SK-N-SH treated with all-trans-retinoic acid at 6 μM for 48 hours (cell line): ENCODE measurements around the gene ENO4.

ENCODE experiments used
- ATAC-seq: fragments of 200-7000 bp; cut with Tn5 transposase; 3 replicates; pipeline ENCODE4 v1.9.1; 2020; ENCODE audit warnings: mild to moderate bottlenecking, moderate library complexity
- ARNTL ChIP-seq: fragments of 450-650 bp; formaldehyde crosslinking; IDR thresholded peaks from 2 replicates; pipeline ENCODE4 v1.5.0; 2020; ENCODE audit warnings: low read depth, mild to moderate bottlenecking, moderate library complexity, borderline replicate concordance
- BACH2 ChIP-seq: fragments of 250-450 bp; sonication (Bioruptor Pico); IDR thresholded peaks from 2 replicates; pipeline ENCODE4 v1.9.0; 2021; ENCODE audit warnings: mild to moderate bottlenecking, borderline replicate concordance
- CSDC2 ChIP-seq: fragments of 250-450 bp; sonication (Bioruptor Pico); IDR thresholded peaks from 2 replicates; pipeline ENCODE4 v1.5.0; 2020; ENCODE audit warnings: mild to moderate bottlenecking, moderate library complexity
- GLIS3 ChIP-seq: fragments of 250-450 bp; sonication (Bioruptor Pico); IDR thresholded peaks from 2 replicates; pipeline ENCODE4 v1.5.0; 2020; ENCODE audit warnings: mild to moderate bottlenecking, moderate library complexity
- ISL1 ChIP-seq: fragments of 250-450 bp; sonication (Bioruptor Pico); IDR thresholded peaks from 2 replicates; pipeline ENCODE4 v2.1.2; 2022; ENCODE audit warnings: mild to moderate bottlenecking, moderate library complexity
- PPARA ChIP-seq: fragments of 250-450 bp; sonication (Bioruptor Pico); IDR thresholded peaks from 2 replicates; pipeline ENCODE4 v1.5.0; 2020; ENCODE audit warnings: mild to moderate bottlenecking, borderline replicate concordance
- RARB ChIP-seq: fragments of 250-450 bp; sonication (Bioruptor Pico); IDR thresholded peaks from 2 replicates; pipeline ENCODE4 v1.8.0; 2021; ENCODE audit warnings: mild to moderate bottlenecking, moderate library complexity
- SNAI2 ChIP-seq: fragments of 250-450 bp; sonication (Bioruptor Pico); IDR thresholded peaks from 2 replicates; pipeline ENCODE4 v1.5.0; 2020; ENCODE audit warnings: mild to moderate bottlenecking, moderate library complexity
- TCF4 ChIP-seq: fragments of 250-450 bp; sonication (Bioruptor Pico); IDR thresholded peaks from 2 replicates; pipeline ENCODE4 v1.8.0; 2021; ENCODE audit warnings: mild to moderate bottlenecking, moderate library complexity, borderline replicate concordance
- TOX ChIP-seq: fragments of 250-450 bp; sonication (Bioruptor Pico); IDR thresholded peaks from 2 replicates; pipeline ENCODE4 v1.8.0; 2021; ENCODE audit warnings: mild to moderate bottlenecking, moderate library complexity, borderline replicate concordance
- ZC3H10 ChIP-seq: fragments of 250-450 bp; sonication (Bioruptor Pico); IDR thresholded peaks from 2 replicates; pipeline ENCODE4 v1.5.1; 2021; ENCODE audit warnings: mild to moderate bottlenecking, moderate library complexity
- ZFP3 ChIP-seq: fragments of 250-450 bp; sonication (Bioruptor Pico); IDR thresholded peaks from 2 replicates; pipeline ENCODE4 v1.5.0; 2020; ENCODE audit warnings: mild to moderate bottlenecking, moderate library complexity
- ZFP30 ChIP-seq: fragments of 450-650 bp; formaldehyde crosslinking; IDR thresholded peaks from 2 replicates; pipeline ENCODE4 v1.5.0; 2022; ENCODE audit warnings: mild to moderate bottlenecking, moderate library complexity
- ZNF565 ChIP-seq: fragments of 450-650 bp; formaldehyde crosslinking; conservative IDR thresholded peaks from 2 replicates; pipeline ENCODE4 v1.5.0; 2020; ENCODE audit warnings: low read depth, mild to moderate bottlenecking, moderate library complexity
- ZNF70 ChIP-seq: fragments of 450-650 bp; formaldehyde crosslinking; IDR thresholded peaks from 2 replicates; pipeline ENCODE4 v1.5.0; 2020; ENCODE audit warnings: mild to moderate bottlenecking, moderate library complexity
- ZNF8 ChIP-seq: fragments of 450-650 bp; formaldehyde crosslinking; IDR thresholded peaks from 2 replicates; pipeline ENCODE4 v1.5.0; 2020; ENCODE audit warnings: mild to moderate bottlenecking, moderate library complexity
- TF ChIP-seq, protein P1 (sequence below): fragments of 250-450 bp; sonication (Bioruptor Pico); IDR thresholded peaks from 2 replicates; pipeline ENCODE4 v1.8.0; 2021; ENCODE audit warnings: low read depth, mild to moderate bottlenecking, moderate library complexity, borderline replicate concordance
- TF ChIP-seq, protein P2 (sequence below): fragments of 250-450 bp; sonication (Bioruptor Pico); IDR thresholded peaks from 2 replicates; pipeline ENCODE4 v1.5.1; 2021; ENCODE audit warnings: mild to moderate bottlenecking, moderate library complexity
- TF ChIP-seq, protein P3 (sequence below): fragments of 250-450 bp; sonication (Bioruptor Pico); IDR thresholded peaks from 2 replicates; pipeline ENCODE4 v1.5.0; 2020; ENCODE audit warnings: mild to moderate bottlenecking, moderate library complexity

Gene ENO4

DNA sequence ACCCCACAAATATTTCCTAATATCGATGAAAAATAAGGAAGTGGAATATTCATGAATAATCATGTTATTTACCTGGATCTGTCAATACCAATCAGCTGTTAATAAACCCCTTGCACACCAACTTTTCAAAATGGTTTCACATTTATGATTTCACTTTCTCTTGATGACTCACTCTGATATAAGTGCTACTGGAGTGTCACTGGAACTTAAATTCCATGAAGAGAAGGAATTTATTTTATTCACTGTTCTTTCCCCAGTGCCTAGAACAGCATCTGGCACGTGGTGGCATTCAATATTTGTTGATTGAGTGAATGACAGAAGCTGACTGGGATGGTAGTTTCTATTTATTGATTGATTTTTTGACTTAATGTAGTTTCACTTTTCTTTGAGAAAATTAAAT is 3.5 kb upstream of the ENO4 start:
- TF ChIP-seq ZC3H10 (CRISPR knock-in tag): no peak
- TF ChIP-seq, protein P1, sequence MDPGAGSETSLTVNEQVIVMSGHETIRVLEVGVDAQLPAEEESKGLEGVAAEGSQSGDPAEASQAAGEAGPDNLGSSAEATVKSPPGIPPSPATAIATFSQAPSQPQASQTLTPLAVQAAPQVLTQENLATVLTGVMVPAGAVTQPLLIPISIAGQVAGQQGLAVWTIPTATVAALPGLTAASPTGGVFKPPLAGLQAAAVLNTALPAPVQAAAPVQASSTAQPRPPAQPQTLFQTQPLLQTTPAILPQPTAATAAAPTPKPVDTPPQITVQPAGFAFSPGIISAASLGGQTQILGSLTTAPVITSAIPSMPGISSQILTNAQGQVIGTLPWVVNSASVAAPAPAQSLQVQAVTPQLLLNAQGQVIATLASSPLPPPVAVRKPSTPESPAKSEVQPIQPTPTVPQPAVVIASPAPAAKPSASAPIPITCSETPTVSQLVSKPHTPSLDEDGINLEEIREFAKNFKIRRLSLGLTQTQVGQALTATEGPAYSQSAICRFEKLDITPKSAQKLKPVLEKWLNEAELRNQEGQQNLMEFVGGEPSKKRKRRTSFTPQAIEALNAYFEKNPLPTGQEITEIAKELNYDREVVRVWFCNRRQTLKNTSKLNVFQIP: no peak
- TF ChIP-seq ARNTL: no peak
- no peak for TF ChIP-seq RARB (CRISPR knock-in tag)
- TF ChIP-seq ZNF565 (CRISPR knock-in tag): no peak
- TF ChIP-seq TCF4: no peak
- TF ChIP-seq SNAI2 (CRISPR knock-in tag): no peak
- TF ChIP-seq, protein P2, sequence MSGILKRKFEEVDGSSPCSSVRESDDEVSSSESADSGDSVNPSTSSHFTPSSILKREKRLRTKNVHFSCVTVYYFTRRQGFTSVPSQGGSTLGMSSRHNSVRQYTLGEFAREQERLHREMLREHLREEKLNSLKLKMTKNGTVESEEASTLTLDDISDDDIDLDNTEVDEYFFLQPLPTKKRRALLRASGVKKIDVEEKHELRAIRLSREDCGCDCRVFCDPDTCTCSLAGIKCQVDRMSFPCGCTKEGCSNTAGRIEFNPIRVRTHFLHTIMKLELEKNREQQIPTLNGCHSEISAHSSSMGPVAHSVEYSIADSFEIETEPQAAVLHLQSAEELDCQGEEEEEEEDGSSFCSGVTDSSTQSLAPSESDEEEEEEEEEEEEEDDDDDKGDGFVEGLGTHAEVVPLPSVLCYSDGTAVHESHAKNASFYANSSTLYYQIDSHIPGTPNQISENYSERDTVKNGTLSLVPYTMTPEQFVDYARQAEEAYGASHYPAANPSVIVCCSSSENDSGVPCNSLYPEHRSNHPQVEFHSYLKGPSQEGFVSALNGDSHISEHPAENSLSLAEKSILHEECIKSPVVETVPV: no peak
- no peak for TF ChIP-seq BACH2
- TF ChIP-seq CSDC2 (CRISPR knock-in tag): no peak
- ATAC-seq: no peak

DNA sequence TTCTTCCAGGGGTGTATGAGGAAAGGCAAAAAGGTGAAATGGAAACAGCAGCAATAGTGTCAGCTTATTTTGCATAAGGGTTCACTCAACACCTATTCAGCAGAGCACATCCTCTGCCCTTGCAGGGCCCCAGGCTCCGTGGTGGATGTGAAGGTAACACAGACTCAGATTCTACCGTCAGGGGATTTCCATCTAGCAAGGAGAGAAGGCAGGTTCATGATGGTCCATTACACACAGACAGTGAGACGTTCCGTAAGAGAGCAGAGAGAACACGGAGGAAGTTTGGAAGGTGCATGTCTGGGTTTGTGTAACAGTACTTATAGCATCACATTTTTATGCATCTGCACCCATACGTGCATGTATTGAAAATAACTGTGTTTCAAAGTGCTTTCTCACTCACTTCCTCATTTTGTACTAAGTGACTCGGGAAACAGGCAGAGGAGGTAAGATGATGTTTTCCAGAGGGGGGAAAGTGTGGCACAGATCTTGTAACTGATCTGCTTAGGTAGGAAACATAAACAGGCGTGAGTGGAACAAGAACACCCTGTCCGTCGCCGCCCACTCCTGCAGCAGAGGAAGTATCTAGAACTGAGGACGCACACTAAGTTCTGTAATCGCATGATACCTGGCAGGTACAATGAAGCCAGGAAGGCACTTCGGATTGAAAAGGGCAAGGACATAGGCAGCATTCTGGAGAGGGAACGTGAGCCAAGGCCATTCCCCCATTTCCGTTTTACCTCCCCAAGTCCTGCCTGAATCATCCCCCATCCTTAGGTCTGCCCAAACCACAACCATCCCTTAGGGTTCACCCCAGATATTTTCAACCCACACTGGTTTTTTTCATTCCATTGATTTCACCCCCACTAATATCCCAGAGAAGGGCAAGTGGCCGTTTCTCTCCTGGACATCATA is 1.0 kb upstream of the ENO4 start:
- TF ChIP-seq ZNF8 (CRISPR knock-in tag) (no peak), TCF4 (no peak), ZFP30 (CRISPR knock-in tag) (no peak), ZNF565 (CRISPR knock-in tag) (no peak), CSDC2 (CRISPR knock-in tag) (no peak), GLIS3 (CRISPR knock-in tag) (no peak), RARB (CRISPR knock-in tag) (no peak), ZNF70 (CRISPR knock-in tag) (no peak), SNAI2 (CRISPR knock-in tag) (no peak), ARNTL (no peak), BACH2 (no peak), TOX (CRISPR knock-in tag) (no peak), ISL1 (CRISPR knock-in tag) (no peak), ZFP3 (CRISPR knock-in tag) (no peak), ZC3H10 (CRISPR knock-in tag) (no peak)
- TF ChIP-seq, protein P3, sequence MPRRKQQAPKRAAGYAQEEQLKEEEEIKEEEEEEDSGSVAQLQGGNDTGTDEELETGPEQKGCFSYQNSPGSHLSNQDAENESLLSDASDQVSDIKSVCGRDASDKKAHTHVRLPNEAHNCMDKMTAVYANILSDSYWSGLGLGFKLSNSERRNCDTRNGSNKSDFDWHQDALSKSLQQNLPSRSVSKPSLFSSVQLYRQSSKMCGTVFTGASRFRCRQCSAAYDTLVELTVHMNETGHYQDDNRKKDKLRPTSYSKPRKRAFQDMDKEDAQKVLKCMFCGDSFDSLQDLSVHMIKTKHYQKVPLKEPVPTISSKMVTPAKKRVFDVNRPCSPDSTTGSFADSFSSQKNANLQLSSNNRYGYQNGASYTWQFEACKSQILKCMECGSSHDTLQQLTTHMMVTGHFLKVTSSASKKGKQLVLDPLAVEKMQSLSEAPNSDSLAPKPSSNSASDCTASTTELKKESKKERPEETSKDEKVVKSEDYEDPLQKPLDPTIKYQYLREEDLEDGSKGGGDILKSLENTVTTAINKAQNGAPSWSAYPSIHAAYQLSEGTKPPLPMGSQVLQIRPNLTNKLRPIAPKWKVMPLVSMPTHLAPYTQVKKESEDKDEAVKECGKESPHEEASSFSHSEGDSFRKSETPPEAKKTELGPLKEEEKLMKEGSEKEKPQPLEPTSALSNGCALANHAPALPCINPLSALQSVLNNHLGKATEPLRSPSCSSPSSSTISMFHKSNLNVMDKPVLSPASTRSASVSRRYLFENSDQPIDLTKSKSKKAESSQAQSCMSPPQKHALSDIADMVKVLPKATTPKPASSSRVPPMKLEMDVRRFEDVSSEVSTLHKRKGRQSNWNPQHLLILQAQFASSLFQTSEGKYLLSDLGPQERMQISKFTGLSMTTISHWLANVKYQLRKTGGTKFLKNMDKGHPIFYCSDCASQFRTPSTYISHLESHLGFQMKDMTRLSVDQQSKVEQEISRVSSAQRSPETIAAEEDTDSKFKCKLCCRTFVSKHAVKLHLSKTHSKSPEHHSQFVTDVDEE (CRISPR knock-in tag): no peak
- TF ChIP-seq, protein P2: no peak
- TF ChIP-seq, protein P1: no peak
- TF ChIP-seq, all 23 proteins: peak for 0
- ATAC-seq: no peak

DNA sequence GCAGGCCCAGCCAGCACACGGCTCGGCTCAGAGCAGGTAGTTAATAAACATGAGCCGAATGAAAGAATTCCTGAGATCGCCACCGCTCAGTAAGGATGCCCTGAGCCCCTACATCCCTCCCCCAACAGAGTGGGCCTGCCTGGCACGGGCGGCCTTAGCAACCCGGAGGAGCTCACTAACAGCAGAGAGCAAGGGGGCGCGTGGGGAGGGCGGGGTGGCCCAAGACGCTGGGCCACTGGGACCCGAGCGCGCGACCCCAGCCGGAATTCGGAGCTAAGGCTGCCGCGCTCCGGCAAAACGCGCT is 403 bp upstream of the ENO4 start:
- ATAC-seq: peak; percentile 53
- no peak for TF ChIP-seq ZNF565 (CRISPR knock-in tag)
- no peak for TF ChIP-seq TOX (CRISPR knock-in tag)
- TF ChIP-seq ZNF70 (CRISPR knock-in tag): no peak
- TF ChIP-seq, protein P3 (CRISPR knock-in tag): no peak
- TF ChIP-seq BACH2: no peak
- no peak for TF ChIP-seq PPARA (CRISPR knock-in tag)
- no peak for TF ChIP-seq RARB (CRISPR knock-in tag)
- TF ChIP-seq, protein P2: no peak
- TF ChIP-seq ZNF8 (CRISPR knock-in tag): no peak
- TF ChIP-seq TCF4: no peak
- no peak for TF ChIP-seq GLIS3 (CRISPR knock-in tag)
- TF ChIP-seq ZFP3 (CRISPR knock-in tag): no peak
